Fibroblast of skin of right quadriceps (primary cell): Measurements from ENCODE around the gene PRICKLE3.

ENCODE experiments used
- DNase-seq: peaks from one replicate; pipeline ENCODE4 v3.0.0-alpha.2; 2013

PRICKLE3 gene

DNA sequence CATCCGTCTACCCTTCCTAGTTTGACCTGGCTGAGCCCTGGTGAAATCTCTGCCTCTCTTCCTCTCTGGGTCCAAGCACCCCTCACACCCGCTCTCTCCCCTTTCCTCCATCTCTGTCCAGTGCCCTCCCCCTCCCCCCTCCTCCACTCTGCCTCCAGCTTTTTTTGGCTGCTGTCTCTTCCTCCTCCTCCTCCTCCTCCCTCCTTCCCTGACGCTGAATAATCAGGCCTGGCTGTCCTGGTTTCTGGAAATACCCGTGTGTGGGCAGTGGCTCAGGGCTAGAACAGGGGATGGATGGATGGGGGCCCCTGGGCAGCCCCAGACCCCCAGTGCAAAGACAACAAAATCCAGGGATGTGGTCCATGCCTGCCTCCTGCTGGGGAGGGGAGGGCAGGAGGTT lies 18.5 kb upstream of the PRICKLE3 start:
- no peak for DNase-seq

DNA sequence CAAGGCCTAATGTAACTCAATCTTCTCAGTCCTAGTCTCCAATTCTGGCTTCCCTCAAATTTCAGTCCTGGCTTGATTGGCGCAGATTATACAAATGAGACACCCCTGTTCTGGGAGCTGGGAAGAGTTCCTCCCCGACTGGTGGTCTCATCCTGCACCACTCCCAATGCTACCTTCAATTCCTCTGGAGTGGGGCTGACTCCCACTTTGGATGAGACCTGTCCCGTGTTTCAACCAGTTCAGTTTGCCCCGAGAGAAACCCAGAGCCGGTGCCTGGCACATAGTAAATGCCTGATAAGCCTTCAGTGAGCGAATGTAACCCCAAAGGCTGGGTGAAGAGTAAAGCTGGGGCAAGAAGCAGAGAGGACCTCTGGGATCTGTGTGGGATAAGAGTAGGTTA lies 17.8 kb upstream of the PRICKLE3 start:
- no peak for DNase-seq

DNA sequence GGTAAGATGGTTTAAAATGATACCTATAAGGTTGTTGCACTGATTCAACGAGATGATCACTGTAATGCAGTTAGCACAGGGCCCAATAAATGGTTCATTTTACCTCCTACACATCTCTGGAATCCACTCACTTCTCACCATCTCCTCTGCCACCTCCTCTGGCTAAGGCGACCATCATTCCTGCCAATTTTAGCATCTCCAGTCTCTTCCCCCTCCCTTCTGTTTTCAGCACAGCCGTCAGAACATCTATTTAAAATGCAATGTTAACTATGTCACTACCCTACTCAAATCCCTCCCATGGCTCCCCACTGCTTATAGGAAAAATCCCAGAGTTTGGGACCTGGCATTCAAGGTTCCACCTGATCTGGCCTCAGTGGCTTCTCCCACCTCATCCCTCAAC lies 17.4 kb upstream of the PRICKLE3 start:
- no peak for DNase-seq

DNA sequence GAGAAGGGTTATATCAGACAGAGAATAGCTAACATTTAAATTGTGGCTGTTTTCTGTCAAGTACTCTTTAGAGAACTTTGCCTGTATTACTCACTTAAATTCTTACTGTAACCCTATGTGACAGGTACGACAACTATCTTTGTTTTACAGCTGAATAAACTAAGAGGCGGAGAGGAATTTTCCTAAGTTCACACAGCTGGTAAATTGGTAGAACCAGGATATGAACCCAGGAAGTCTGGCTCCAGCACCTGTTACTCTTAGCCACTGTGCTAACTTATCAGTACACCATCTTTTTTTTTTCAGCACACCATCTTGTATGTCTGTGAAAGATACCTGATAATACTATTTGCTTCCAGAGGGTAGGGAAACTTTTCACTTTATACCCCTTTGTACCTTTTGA lies 15.8 kb upstream of the PRICKLE3 start:
- no peak for DNase-seq

DNA sequence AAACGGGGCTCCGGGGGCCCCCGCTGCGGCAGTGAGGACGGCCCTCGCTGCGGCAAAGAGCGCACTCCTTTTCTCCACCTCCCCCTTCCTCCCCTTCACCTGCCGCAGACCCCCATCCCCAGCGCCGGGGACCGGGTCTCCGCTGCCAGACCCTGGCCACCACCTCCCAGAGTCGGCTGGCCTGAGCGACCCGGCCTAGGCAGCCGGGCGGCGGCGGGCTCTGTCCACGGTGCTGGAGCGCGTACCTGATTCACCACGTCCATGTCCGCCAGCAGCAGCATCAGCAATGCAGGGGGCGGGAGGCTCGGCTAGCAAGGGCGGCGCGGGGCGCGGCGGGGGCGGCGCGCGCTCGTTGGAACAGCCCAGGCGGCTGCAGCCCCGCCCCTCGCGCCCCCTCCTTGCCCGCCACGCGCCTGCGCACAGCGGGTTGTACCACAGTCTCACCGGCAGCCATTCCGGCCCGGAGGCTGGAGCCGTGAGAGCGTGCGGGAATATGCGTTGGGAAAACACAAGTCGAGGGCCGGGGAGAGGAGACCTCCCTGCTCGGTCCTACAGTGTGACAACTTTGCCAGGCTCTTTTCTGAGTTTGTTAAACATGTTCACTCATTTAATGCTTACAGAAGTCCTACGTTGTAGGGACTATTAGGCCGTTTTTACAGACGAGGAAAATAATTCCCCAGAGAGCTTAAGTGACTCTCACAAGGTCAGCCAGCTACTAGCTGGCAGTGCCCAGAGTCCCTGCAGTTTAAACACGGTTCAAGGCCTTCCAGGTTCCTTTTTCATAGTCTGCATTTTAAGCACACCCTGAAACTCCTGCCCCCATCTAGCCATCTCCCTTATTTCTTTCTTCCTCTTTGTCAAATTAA lies 14.0 kb upstream of the PRICKLE3 start, which contains the start of gene SYP:
TSS of gene SYP (minus strand) at position 288 of the 866 bp plus-strand sequence. CDS start at position 281, 7 bp downstream.
- DNase-seq, result peak; percentile 85

DNA sequence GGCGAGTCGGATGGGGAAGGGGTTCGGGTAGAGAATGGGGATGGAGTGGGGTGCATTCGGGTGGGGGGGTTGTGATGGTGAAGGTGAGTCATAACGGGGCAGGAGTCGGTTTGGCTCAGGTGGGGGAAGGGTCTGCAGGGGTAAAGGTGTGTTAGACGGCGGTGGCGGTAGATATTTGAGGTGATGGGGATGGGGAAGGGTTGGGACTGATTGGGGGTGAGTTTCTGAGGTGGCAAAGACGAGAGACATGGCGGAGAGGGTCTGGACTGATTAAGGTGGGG lies 13.1 kb upstream of the PRICKLE3 start:
- no peak for DNase-seq

DNA sequence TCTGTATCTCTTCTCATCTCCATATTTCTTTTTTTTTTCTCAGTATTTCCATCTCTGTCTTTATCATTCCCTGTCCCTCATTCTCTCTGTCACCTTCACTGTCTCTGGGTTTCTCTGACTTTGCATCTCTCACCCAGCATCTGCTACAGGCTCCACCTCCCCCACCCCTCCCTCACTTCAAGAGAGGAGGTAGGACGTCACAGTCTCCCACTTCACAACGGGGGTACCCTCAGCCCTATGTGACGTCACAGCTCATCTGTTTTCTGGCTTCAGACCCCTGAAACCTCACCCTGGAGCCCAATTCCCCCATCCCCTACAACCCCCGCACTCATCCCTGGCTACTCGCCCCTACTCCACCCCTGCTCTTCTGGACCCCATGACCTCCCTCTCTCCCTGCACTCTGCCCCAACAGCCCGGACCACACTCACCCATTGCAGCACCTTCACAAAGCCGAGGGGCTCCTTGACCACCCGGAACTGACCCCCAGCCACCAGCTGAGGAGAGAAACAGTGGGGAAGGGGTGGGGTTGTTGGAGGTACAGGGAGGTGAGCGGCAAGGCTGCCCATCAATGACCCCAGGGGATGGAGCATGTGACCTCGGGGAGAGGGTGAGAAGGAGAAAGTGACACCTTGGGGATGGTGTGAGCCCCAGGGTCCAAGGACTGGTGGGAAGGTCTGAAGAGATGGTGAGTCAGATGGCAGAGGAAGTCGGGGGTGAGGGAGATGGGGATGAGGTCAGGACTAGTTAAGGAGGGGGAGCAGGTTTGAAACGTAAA lies 12.6 kb upstream of the PRICKLE3 start:
- DNase-seq, result no peak

DNA sequence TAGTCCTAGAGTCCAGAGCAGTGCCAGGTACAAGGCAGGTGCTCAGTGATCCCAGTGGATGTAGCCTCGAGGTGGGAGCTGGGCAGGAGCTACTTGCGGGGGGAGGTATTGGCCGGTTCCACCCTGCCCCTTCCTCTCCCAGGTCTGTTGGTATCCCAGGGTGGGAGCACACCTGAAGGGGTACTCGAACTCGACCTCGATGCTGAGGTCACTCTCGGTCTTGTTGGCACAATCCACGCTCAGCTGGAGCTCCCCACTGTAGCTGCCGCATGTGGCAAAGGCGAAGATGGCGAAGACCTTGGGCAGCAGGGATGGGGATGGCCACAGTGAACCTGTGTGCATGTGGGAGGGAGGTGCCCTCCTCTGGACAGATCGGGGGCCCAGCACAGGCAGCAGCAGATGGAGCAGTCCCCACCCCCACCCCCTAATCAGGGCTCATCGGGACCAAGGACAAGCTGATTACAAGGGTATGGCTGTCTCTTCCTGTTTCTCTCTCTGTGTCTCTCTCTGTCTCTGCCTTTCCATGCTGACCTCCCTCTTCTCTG lies 11.4 kb upstream of the PRICKLE3 start:
- no peak for DNase-seq

DNA sequence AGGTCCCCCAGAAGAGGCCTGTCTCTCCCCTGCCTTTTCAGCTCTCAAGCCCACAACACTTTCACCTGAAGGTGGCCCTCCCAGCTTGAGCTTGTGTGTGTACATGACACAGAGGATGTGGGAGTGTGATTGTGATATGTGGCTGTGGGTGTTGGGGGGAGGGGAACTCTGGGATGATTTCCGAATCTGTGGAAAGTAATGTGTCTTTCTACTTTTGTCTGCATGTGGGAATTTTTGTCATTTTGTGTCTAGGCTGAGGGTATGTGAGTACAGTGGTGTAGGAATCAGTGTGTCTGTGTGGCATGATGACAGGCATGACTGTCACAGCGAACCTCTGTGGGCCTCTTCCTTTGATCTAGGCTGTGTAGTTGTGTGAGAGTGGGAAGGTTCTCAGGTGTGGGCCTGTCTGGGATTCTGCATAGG lies 7.4 kb upstream of the PRICKLE3 start:
- DNase-seq, result no peak

DNA sequence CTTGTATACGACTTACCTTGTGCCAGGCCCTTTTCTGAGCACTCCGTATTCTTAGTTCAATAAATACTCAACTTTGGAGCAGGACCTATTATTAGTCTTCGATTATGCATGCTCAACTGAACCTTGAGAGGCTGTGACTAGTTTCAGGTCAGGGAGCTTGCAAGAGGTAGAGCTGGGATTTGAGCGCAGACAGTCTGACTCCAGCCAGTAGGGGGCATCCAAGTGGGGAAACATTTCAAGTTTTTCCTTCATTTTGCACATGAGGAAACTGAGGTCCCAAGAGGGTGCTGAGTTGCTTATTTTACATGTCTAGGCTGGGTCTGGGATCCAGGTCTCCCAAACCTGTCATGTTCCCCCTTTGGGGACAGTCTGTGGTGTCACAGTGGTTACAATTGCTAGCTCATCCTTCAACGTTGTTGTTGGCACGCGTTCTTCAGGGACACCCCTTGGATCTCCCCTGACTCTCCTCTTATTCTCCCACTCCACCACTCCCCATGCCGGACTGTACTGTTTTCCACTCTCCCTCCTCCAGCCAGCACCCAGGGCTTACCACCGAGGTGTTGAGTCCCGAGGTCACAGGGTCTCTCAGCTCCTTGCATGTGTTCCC lies 6.7 kb upstream of the PRICKLE3 start:
- no peak for DNase-seq

DNA sequence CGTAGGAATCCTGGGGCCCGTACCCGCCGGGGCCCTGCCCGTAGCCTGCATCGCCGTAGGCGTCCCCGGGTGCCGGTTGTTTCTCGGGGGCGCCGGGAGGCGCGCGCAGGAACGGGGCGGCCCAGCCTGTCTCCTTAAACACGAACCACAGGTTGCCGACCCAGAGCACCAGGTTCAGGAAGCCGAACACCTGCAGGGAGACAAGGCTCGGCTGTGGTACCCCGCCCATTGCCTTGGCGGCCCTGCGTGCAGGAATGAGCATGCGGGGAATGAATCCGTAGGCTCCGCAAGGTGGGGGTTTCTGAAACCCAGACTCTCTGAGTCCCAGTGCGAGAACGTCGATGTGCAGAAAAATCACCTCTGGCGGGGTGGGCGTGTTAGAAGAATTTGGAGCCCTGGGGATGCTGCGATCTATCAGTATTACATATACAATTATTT lies 5.4 kb upstream of the PRICKLE3 start:
- no peak for DNase-seq

DNA sequence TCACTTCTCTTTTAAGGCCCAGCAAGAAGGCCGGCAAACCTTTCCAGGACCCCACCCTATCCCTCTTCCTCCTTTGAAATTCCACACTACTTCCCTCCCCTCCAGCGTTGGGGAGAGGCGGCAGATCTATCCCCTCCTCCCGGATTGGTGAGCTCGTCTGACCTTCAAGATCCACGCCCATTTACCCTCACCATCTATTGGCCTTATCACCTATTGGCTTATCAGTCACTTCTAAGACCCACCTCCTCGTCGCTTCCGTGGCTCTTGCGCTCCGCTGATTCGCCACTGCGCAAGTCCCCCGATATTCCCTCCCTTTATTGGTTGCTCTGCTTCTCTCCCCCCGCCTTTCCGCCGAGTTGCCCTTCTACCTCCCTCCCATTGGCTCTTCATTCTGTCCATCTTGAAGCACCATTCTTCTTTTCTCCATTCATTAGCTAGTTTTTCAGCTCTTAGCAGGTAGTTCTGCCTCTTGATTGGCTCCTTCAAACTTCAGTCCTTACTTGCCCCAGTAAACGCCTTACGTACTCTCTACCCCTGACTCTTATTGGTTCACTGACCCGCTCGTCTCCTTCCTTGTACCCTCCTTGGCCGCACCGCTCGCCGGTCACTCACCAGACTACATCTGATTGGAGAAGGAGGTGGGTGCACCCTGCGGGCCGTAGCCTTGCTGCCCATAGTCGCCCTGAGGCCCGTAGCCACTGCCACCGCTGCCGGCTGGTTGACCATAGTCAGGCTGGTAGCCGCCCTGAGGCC lies 4.8 kb upstream of the PRICKLE3 start:
- peak; percentile 99 for DNase-seq

DNA sequence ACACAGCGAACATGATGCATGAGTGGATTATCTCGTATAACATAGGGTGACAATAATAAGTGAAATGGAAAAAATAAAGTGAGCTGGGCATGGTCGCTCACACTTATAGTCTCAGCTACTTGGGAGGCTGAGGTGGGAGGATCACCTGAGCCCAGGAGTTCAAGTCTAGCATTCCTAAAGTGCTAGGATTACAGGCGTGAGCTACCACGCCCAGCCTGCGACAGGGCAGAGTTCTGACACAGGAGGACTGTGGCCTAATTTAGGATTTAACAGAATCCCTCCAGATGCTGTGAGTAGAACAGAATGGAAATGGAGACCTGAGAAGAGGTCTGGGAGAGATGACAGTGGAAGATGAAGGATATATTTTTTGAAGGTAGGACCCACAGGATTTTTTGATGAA lies 3.4 kb upstream of the PRICKLE3 start:
- no peak for DNase-seq

DNA sequence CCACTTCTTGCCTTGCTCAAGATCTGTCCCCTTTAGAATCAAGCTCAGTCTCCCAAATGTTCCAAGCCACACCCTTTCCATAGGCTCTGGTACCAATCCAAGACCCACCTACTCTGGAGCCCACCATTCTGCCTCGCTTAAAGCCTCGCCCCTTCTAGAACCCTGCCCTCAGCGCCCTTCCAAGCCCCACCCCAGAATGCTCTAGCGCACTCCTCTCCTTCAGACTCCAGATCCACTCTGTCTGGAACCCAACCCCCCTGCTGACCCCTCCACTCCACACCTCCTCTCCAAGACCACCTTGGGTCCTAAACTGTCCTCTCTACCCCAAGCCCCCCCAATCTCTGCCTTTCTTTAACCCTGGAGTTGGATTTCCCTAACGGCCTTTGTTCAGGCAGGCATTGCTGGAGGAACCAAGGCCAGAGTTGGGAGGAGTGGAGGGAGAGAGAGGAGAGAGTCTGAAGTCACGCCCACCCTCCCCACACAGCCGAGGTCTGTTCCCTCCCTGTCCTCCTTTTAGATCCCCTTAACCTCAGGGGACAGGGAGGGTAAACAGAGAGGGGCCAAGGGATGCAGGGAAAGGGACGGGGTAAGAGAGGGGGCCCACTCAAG lies 2.4 kb upstream of the PRICKLE3 start:
- DNase-seq, result no peak

DNA sequence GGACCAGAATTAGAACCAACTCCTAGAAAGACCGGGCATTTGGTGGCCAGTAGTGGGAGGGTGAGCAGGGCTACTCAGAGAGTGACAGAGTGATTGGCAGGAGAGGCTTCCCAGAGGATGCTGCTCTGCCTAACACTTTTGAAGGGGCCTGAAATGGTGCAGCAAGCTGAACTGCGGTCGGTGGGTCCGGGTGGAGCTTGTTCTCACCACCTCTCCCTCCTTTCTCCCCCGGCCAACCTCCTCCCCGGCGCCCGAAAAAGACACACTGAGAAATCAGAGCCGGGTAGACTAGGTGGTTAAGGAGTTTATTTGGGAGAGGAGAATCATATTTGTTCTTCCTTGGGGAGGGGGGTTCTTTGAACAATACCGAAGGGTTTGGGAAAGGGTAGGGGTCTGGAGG lies 1.4 kb upstream of the PRICKLE3 start:
- DNase-seq, result no peak

DNA sequence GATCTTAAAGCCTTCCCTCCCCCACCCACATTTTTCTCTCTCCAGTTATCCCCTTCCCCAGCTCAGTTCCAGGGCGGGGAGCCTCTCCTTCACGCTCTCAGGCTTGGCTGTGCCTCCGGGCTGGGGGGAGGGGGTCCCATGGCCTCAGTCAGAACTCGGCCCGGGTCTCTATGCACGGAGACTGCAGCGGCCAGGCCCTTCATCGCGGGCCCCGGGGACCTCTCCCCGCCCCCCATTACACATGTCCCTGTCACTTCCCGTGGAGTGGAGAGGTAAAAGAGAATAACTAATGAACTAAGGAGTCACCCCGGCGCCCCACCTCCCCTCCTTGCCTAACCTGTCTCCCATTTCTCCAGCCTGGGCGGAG lies 838 bp upstream of the PRICKLE3 start:
- no peak for DNase-seq

DNA sequence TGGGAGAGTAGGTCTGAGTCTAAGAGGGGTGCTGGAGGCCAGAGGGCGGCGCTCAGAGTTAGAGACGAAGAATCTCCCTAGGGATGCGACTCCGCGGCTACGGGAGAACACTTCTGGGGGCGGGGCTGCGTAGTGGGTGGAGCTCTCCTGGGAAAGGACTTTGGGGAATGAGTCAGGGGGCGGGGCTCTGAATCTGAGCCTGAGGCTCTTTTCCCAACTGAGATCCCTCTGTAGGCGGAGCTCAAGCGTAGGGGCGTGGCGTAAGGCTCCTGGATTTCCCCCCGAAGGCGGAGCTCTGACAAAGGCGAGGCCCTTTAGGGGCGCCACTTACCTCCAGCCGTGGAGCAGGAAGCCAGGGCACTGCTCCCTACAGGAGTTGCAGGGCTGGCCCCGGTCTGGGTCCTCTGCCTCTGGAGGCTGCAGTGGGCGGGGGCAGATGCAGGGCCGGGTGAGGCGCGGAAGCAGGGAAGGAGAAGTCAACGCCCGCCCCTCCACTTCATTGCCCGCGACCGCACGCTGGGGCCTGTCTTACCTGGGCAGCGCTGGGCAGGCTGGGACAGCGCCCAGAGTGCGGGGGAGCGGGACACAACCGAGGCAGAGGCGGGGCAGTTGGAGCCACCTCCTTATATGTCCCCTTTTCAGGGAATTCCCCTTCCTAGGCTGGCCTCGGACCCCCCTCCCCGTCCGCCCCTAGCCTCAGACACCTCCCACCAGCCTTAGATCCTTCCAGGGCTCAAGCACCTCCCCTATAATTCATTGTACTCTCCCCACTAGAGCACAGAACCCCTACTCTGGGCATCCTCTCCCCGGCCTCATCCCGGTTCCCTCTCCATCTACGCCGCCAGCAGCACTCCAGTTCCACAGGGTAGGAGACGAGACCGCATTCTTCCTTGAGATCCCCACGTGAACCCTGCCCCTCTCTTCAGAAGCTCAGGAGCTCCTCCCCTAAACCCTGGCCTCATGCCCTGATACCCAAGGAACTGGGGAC lies 1.6 kb downstream of the PRICKLE3 start:
- DNase-seq, result peak; percentile 89

DNA sequence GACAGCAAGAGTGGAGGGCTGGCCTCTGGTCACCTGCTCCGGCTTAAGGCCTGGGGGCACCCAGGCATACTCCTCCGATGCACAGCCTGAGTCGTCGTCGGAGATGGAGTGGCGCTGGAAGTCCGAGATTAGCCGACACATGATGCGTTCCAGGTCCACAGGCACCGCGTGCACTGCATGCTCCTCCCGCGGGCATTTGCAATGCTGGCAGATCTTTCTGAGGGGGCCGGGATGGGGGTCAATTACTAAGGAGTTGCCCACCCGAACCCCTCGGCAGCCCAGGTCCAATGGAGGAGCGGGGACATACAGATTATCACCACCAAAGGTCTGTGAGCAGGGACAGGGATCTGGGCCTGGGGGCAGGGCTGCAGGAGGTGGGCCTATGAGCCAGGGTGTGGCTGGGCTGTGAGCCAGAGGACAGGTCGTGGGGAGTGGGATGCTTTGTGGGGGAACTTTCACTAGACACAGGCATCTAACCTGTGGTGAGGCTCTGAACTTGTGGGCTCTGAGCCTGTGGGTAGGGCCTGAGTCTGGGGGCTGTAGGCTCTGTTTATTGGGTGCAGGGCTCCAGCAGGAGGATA lies 2.4 kb downstream of the PRICKLE3 start:
- DNase-seq, result no peak

DNA sequence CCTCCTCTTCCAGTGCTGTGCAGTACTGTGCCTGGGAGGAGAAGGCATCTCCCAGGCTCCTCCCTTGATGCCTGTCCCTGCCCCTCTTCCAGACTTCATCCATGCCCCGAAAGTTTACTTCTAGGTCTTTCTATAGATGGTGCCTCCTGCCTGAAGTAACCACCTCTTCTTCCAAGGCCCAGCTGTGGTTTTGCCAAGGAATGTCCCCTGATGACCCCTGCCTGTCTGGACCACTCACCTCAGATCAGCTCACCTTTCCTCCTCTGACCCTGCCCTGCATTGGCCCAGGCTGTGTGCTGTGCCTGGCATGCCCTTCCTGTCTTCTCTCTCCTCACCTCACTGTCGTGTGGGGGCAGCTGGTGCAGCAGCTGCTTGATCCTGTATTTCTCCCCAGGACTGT lies 6.8 kb downstream of the PRICKLE3 start:
- no peak for DNase-seq

DNA sequence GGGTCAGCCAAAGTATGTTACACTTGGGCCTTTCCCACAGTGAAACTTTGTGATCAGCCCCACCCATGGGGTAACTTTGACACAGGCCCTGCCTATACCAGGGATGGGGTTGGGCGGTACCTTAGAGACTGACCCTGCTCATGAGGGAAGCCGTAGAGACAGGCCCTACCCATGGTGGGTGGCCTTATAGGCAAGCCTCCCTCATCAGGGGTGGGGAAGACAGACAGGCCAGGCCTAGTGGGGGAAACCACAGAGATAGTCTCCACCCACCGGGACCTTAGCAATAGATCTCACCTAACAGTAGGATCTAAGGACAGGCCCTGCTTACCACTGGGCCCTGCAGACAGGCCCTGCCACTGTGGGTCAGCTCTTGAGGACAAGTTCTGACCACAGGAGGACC lies 7.6 kb downstream of the PRICKLE3 start:
- DNase-seq, result no peak
